T-helper 1 cell treated with Interleukin-12 subunit alpha and Interleukin-12 subunit beta and Interleukin-4 antibody, amounts not matched to agents 30 ng/mL and 1 ng/mL, for 36 hours (primary cell): ENCODE data around the gene CYP4F12. TPM values are rescaled to one million over a fixed set of nuclear protein-coding genes. Genes with fewer than 3 reads are reported as not detected.
"Not testable (repeated sequence)": the region's sequence is repeated elsewhere in the genome, so short reads cannot be mapped to it uniquely, and the experiment has no call there.

ENCODE experiments used
- intact Hi-C: fragments of 100-400 bp; cut with micrococcal nuclease; formaldehyde crosslinking; loops from one replicate; pipeline ENCODE4 v1.15.1; 2024
- total RNA-seq: library from RNA; stranded (reverse); gene quantifications from 2 replicates; pipeline ENCODE4 v1.2.3, GENCODE V29; 2022

CYP4F12 gene
- total RNA-seq, 1 donor from 2014 or later: not detected

DNA sequence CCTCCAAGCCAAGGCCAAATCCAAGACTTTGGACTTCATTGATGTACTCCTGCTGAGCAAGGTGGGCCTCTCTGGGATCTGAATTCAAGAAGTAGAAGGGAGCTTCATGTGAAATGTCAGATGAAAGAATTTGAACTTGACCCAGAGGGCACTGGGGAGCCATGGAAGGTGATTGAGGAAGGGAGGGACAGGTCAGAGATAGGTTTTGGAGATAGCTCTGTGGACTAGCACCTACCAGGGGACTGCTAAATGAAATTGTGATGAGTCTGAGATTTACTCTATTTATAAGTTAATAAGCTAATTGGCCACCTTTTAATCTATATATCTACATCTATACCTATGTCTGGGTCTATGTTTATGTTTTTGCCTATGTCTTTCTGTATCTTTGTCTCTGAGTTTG, 22.8 kb upstream of the CYP4F12 start:
- intact Hi-C loops: not testable (repeated sequence)

DNA sequence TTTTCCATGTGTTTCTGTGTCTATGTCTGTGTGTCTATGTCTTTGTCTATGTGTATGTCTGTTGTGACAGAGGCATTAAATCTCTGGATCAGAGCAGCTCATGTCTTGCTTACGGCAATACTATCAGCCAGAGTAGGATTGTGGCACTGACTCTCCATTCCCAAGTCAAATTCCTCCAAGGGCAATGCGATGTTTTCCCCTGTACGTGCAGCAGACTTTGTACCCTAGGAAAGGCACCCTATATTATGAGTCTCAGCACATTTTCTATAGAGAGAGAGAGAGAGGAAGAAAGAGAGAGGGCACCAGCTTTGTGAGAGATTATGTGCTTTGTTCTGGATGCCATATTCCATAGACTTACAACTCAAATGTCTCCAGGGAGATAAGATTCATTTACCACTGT, 21.1 kb upstream of the CYP4F12 start:
- intact Hi-C loops: no loop called here

DNA sequence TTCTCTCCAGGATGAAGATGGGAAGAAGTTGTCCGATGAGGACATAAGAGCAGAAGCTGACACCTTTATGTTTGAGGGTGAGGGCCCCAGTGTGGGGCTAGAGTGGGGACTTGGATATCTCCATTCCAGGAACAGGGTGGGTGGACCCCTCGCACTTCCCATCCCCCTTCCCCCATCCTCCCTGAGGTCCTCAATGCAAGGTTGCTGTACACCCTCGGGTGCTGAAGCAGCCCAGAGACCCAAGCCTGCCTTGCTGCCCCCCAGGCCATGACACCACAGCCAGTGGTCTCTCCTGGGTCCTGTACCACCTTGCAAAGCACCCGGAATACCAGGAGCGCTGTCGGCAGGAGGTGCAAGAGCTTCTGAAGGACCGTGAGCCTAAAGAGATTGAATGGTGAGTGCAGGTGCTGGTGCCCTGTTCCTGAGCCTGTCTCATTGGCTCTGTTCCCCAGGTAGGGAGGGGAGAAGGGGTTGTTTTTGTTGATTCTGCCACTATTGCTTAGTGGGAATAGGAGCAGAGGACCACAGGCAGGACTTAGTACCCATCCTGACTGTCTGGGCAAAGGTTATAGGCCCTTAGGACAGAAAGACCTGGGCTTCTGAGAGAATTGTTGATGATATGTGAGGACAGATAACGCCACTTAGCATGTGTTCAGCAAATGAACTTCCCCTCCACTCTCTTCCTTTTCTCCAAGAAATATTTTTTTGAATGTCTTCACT, 20.2 kb upstream of the CYP4F12 start:
- intact Hi-C loops: no loop called here

DNA sequence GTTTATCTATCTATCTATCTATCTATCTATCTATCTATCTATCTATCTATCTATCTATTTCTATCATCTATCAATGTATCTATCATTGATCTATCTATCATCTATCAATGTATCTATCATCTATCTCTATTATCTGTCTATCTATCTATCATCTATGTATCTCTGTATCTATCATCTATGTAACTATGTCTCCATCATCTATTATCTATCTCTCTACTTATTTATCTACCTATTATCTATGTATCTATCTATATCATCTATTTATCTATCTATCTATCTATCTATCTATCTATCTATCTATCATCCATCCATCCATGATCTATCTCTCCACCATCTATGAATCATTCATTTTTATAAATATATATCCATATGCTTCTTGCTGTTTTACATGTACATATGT, 16.4 kb upstream of the CYP4F12 start:
- intact Hi-C loops: no loop called here

DNA sequence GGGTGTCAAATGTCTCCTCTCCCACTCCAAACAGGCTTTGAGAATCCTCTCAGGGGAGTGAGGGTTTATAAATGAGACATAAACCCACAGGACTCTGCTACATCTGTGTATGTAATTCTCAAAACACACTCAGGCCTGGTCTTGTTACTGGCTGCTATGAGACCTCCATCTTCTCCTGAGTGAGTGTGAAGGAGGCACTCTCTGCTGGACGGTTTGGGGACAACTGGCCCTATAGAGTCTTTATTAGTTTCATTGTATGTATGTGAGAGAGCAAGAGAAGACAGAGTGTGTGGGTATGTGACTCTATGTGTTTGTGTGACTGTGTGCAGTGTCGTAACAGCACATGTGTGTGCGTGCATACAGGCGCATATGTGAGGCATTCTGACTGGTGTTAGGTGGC, 9.6 kb upstream of the CYP4F12 start:
- intact Hi-C loops: no loop called here

DNA sequence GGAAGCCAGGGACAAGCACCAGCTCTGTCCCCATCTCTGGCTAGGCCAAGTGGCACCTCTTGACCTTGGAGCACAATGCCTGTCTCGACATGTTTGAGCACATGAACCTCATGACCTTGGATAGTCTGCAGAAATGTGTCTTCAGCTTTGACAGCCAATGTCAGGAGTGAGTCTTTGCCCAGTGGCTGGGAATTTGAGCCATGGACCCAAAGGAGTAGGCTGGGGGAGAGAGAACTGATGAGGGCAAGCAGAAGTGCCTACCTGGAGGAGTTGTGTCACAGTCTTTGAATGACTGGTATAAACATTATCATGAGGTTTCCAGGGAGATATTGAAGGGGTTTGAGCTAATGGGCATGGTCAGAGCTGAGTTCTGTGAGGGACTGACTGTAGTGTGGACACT, 6.7 kb upstream of the CYP4F12 start:
- intact Hi-C loops: no loop called here

DNA sequence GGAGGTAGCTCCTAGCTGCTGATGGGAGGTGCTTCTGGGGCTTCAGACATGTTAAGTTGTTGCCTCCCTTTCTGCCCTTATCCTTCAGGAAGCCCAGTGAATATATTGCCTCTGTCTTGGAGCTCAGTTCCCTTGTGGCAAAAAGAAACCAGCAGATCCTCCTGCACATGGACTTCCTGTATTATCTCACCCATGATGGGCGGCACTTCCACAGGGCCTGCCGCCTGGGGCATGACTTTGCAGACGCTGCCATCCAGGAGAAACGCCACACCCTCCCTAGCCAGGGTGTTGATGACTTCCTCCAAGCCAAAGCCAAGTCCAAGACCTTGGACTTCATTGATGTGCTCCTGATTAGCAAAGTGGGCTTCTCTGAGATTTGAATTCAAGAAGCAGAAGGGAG, 6.0 kb upstream of the CYP4F12 start:
- intact Hi-C loops: no loop called here

DNA sequence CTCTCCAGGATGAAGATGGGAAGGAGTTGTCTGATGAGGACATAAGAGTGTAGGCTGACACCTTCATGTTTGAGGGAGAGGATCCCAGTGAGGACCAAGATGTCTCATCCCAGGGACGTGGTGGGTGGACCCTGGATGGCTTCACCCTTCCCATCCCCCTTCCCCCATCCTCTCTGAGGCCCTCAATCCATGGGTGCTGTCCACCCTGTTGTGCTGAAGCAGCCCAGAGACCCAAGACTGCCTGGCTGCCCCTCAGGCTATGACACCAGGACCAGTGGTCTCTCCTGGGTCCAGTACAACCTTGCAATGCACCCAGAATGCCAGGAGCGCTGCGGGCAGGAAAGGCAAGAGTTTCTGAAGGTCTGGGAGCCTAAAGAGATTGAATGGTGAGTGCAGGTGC, 3.4 kb upstream of the CYP4F12 start:
- intact Hi-C loops: no loop called here

DNA sequence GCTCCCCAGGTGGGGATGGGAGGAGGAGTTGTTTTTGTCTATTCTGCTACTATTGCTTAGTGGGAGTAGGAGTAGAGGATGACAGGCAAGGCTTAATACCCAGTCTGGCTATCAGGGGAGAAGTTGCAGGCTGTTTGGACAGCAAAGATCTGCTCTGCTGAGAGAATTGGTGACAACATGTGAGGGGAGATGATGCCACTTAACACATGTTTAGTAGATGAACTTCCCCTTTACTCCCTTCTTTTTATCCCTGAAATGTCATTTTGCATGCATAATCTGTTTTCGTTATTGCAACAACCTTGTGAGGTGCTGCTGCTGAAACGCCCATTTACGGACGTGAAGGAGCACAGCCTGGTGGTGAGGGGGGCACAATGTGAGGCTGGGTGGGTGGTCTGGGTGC, 3.0 kb upstream of the CYP4F12 start:
- intact Hi-C loops: no loop called here

DNA sequence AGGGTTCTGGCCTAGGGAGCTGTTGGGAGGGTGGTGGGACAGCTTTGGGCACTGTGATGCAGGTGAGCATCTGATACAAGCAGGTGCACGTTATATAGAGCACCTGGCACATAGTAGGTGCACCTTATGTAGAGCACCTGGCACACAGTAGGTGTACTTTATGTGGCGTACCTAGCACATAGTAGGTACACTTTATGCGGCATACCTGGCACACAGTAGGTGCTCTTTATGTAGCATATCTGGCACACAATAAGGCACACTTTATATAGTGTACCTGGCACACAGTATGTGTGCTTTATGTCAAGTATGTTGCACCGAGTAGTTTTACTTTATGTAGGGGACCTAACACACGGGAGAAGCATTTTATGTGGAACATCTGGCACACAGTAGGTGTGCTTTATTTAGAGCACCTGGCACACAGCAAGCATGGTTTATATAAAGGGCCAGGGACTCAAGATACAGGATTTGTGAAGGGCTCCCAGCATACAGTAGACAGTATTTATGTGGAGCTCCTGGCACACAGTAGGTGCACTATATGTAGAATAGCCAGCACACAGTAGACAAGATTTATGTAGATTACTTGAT, 1.6 kb upstream of the CYP4F12 start:
- intact Hi-C loops: no loop called here

DNA sequence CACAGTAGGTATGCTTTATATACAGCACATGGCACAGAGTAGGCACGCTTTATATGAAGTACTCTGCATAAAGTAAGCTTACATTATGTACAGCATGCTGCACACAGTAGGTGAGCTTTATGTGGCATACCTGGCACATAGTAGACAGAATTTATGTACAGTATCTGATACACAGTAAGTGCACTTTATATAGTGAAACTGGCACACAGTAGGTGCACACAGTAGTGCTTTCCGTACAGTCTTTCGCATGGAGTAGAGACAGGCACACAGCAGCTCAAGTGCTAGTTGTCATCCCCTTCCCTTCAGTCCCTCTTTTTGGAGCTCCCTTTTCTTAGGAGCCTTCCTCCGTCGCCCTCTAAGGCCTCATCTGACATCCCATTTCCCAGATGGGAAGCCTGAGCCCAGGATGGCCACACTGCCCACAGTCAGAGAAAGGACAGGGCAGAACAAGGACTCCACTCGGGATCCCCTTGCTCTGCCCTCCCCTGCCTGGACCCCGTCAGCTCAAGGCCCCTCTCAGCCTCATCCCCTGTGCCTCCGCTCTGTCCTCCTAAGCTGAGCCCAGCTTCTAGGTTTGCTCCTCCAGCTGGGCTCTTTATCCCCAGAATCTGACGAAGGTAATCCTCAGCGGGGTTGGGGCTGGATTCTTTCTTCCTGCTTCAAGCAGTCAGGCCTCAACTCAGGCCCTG, 852 bp upstream of the CYP4F12 start:
- intact Hi-C loops: no loop called here

DNA sequence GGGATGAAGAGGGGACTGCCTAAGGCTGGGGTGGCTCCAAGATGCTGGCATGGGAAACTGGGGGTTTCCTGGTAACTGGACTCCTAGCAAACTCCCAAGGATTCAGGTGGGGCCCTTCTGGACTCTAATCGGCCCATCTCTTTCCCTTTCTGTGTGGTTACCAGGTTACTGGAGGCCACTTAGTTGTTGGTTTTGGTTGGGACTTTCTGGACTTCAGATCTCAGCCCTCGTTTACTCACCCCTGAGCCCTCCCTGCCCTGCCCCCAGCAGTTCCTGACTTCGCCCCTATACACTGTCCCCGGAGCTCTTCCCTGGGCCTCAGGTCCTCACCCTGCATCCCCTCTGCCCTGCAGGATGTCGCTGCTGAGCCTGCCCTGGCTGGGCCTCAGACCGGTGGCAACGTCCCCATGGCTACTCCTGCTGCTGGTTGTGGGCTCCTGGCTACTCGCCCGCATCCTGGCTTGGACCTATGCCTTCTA, 328 bp downstream of the CYP4F12 start:
- intact Hi-C loops: no loop called here

DNA sequence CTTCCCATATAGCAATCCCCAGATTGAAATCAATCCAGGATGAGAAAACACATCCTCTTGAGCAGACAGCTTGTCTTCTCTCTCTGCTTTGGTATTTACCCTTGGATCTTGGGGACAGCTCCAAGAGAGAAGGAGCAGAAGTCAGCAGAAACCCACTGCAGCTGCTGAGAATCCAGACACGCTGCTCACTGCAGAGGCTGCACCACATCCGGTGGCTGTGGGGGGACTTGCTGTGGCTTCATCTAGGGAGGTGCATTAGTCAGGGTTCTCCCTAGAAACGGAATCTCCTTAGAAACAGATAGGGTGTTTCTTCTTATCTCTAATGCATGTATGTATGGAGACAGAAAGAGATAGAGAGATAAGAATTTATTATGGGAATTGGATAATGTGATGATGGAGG, 2.7 kb downstream of the CYP4F12 start:
- intact Hi-C loops: no loop called here

DNA sequence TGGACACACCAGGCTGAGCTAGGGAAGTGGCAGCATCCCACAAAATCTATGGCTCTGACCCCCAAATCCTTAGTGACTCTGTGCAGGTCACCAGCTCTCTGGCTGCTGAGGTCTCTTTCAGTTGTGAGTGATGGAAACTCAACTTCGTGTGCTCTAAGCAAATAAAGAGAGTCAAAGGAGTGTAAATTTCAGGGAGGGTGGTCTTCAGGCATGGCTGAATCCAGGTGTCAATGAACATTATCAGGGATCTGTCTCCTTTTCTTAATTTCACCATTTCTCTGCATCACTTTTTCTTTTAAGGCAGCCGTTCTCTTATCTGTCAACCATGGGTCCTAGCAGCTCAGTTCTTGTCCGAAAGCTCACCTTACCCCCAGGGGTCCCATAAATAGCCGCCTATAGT, 6.2 kb downstream of the CYP4F12 start:
- intact Hi-C loops: no loop called here

DNA sequence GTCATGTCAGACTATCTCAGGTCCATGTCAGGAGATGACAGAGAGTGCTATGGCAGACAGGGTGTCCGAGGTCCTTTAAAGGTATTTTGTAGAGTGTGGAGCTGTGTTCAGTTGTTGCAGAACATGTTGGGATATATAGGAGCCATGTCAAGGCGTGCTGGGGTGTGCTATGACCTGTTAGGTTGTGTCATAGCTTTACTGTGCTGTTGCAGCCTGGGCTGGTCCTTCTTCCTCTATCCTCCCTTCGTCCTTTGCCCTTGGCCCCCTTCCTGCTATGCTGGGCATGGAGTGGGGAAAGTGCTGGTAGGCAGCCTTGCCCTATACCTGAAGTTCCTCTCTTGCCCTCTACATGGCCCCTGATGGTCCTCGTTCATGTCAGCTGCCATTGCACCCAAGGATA, 7.0 kb downstream of the CYP4F12 start:
- intact Hi-C loops: not testable (repeated sequence)

DNA sequence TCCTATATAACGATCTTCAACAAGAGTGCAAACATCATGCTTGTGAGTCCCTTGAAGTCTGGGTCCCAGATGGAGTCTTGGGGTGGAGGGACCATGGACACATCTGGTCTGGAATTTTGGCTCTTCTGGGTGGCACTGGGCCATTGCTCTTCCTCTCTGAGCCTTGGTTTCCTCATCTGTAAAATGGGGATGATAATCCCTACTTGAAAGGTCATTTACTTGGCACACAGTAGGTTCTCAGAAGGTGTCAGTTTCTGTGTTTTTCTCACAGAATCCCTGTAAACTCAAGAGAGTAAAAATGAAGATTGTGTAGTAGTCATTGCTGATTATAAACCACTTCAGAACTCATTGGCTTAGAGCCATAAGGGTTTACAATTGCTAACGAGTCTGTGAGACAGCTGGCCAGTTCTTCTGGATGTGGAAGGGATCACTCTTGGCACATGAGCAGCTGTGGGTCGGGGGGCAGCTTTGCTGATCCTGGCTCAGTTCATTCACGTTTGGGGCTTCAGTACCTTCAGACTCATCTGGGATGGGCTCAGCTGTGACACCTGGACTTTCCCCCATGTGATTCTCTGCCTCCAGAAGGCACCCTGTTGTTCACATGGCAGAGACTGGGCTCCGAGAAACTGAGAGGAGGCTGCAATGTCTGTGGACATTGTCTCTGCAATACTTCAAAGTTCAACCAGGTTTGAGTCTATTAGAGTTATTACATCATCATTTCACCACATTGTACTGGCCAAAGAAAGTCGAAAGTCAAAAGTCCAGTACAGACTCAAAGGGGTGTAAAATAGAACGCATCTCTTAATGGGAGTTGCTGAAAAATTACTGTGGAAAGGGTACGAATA, 7.8 kb downstream of the CYP4F12 start:
- intact Hi-C loops: no loop called here

DNA sequence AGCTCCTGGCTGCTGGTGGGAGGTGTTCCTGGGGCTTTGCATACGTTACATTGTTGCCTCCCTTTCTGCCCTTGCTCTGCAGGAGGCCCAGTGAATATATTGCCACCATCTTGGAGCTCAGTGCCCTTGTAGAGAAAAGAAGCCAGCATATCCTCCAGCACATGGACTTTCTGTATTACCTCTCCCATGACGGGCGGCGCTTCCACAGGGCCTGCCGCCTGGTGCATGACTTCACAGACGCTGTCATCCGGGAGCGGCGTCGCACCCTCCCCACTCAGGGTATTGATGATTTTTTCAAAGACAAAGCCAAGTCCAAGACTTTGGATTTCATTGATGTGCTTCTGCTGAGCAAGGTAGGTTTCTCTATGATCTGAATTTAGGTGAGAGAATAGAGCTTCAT, 10.5 kb downstream of the CYP4F12 start:
- intact Hi-C loops: no loop called here

DNA sequence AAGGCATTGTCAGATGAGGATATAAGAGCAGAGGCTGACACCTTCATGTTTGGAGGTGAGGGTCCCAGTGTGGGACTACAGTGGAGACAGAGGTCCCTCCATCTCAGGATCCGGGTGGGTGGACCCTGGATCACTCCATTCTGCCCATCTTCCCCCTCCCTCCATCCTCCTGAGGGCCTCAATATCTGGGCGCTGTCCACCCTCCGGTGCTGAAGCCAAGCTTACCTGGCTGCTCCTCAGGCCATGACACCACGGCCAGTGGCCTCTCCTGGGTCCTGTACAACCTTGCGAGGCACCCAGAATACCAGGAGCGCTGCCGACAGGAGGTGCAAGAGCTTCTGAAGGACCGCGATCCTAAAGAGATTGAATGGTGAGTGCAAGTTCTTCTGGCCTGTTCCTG, 11.9 kb downstream of the CYP4F12 start:
- intact Hi-C loops: no loop called here

DNA sequence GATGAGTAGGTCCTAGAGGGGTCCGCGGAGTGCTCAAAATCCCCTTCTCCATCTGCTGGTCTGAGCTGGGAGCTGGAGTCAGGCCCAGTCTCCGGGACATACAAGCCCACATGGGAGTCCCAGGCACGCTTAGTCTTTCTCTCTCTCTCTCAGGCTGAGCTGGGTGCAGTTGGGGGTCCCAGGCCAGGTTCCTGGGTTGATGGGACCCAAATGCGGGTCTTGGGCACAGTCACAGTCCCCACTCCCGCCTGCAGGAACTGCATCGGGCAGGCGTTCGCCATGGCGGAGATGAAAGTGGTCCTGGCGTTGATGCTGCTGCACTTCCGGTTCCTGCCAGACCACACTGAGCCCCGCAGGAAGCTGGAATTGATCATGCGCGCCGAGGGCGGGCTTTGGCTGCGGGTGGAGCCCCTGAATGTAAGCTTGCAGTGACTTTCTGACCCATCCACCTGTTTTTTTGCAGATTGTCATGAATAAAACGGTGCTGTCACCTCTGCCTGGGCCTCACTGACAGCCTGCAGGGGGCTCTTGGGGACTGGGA, 23.8 kb downstream of the CYP4F12 start:
- intact Hi-C loops: no loop called here

DNA sequence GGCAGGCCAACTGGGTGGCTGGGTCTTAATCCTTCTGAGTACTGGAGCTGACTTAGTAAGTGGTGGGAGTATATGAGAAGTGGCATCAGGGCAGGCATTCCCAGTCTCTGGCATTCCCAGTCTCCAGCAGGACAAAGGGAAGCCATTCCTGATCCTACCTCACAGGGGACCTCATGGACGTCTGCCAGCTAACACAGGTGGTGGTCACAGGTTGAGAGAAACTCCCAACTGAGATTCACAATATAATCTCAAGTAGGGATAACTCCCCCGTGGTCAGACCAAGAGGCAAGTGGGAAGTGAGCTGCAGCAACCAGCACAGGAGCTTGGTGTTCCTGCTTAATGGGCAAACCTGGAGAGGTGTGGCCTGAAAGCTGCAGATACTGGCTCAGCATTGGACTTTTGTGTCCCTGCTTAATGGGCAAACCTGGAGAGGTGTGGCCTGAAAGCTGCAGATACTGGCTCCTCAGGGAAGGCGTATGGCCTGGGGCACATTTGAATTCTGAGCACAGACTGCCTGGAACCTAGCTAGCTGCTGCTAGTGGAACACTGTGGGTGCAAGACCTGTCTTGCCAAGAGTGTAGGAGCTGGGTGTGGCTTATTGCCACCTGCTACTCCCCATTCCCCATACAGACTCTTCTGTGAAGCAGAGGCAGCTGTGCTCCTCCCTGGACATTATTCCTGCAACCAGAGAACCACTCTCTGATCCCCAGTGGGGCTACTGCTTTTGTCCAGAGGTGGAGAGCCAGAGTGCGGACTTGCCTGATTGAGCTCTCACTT, 29.1 kb downstream of the CYP4F12 start:
- intact Hi-C loops: no loop called here

DNA sequence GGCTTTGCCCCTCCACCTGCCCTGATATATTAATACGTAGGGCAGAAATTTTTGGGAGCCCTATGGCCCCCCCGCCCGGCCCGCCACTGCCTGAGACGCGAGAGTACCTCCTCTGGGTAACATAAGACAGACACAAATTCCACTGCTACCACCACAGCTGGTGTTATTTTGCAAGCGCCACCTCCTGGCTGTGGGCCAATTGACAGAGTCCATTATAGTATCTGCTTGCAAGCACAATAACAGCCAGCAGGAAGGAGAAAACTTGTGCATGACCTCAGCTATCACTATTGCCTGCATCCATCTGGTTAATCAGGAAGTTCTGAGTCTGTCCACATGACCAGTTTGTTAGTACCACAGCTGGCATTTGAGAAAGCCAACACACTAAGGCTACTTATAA, 29.6 kb downstream of the CYP4F12 start:
- intact Hi-C loops: no loop called here
